Urothelium cell line (cell line): ENCODE data around the gene CST8.

Experiments
- DNase-seq: peaks from one replicate; pipeline ENCODE4 v3.0.0; 2011; ENCODE audit warnings: low spot score, mixed read lengths
- FAIRE-seq: peaks from 2 replicates; lab custom pipeline; 2011; peaks lifted over from hg19 to GRCh38; lab: Jason Lieb, UNC

Gene CST8

DNA sequence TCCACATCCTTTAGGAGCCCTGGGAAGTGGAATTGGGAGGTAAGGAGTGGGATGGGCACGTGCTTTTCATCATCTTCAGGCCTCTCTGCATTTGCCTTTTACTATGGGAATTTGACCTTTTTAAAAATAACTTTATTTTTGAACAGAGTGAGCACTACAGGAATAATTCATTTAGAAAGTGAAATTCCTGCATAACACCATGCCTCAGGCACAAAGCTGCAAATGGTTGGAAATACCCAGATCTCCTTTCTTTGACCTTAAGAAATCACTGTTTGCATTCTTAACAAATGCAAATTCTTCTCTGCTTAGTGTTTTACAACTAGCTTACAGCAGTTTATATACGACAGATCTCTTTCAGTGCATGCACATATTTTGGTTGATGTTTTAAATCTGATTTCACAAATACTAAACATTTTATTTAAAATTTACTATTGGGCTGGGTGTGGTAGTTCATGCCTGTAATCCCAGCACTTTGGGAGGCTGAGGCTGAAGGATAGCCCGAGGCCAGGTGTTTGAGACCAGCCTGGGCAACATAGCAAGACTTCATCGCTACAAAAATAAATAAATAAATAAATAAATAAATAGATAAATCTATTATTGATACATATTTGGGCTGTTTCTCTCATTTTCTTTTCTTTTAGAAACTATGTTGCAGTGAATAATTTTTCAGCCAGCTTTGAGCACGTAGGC, 24.5 kb downstream of the CST8 start:
- FAIRE-seq (no peak), DNase-seq (no peak)

GRCh38 chr20:23517719-23518118, 26.8 kb downstream of the CST8 start:
- no peak for DNase-seq
- no peak for FAIRE-seq

- DNase-seq: no peak
- no peak for FAIRE-seq
These were observed 28.6 kb downstream of the CST8 start for GRCh38 chr20:23519556-23519955.

- FAIRE-seq: no peak
- no peak for DNase-seq
These were observed 29.3 kb downstream of the CST8 start for GRCh38 chr20:23520185-23520584.

GRCh38 chr20:23524146-23524545, 33.2 kb downstream of the CST8 start:
- no peak for DNase-seq

DNA sequence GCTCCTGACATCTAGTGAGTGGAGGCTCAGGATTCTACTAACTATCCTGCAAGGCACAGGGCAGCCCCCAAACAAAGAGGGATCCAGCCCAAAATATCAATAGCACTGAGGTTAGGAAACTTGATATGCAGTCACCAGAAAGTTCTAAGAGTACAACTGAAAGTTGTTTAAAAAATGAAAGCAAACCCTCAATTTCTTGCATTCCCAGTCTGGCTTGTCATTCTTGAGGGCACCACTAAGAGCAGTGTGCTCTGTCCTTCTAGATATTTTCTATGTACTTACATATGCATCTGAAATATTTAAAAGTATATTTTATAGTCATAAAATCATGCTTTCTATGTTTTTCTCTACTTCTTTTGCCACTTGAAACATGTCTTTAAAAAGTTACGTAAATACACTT, 35.9 kb downstream of the CST8 start:
- no peak for FAIRE-seq
- no peak for DNase-seq

More at GRCh38 chr20:23524146-23524545, 33.2 kb downstream of the CST8 start:
- FAIRE-seq: no peak

DNA sequence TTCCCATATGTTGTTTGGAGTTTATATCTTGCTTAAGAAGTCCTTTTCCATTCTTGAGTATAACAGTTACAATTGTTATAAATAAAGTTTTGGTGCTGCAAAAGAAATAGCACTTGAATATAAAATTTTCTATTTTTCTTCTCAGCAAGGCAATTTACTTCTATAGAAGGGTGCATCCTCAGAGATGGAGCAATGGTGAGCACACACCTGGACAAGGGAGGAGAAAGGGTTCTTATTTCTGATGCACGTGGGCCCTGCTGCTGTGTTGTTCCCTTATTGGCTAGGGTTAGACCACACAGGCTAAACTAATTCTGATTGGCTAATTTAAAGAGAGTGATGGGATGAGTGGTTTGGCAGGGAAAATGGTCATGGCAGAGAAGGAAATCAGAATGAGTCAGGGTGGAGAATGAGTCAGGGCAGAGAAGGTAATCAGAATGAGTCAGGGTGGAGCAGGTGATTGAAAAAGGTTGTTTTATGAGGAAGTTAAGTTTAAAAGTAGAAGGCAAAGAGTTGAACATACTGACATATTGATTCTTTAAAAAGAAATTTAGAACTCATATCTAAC, 38.0 kb downstream of the CST8 start:
- FAIRE-seq (no peak), DNase-seq (no peak)

GRCh38 chr20:23530937-23531567, 40.1 kb downstream of the CST8 start:
- DNase-seq (no peak), FAIRE-seq (no peak)

DNA sequence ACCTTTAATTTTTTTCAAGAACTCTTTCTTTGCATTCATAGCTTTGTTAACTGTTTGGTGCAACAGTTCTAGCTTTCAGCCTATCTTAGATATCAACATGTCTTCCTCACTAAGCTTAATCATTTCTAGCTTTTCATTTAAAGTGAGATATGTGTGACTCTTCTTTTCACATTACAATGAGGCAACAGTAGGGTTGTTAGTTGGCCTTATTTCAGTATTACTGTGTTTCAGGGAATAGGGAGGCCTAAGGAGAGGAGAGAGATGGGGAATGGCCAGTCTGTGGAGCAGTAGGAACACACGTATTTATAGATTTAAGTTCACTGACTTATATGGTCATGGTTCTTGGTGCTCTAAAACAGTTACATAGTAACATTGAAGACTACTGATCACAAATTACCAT, 41.6 kb downstream of the CST8 start:
- DNase-seq: no peak

DNA sequence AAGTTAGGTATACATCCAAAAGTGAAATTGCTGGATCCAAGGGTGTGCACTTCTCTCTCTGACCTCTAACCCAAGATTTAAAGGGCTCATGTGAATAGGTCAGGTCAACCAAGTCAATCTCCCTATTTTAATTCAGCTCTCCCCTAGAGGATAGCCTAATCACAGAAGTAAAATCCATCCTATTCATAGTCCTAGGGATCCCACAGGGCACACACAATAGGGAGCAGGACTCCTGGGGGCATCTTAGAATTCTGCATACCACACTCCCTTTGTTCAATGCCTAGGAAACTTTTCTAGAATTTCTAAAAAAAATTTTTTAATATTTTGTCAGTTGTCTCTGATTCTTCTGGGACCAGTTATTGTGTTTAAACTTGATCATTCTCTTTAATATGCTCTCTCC, 42.2 kb downstream of the CST8 start:
- FAIRE-seq (no peak), DNase-seq (no peak)

More for the DNA sequence above, 41.6 kb downstream of the CST8 start:
- FAIRE-seq: no peak

- no peak for FAIRE-seq
- DNase-seq: no peak
These were observed 44.1 kb downstream of the CST8 start for GRCh38 chr20:23534801-23535593.

GRCh38 chr20:23536328-23536974, 45.5 kb downstream of the CST8 start:
- FAIRE-seq (no peak), DNase-seq (no peak)

DNA sequence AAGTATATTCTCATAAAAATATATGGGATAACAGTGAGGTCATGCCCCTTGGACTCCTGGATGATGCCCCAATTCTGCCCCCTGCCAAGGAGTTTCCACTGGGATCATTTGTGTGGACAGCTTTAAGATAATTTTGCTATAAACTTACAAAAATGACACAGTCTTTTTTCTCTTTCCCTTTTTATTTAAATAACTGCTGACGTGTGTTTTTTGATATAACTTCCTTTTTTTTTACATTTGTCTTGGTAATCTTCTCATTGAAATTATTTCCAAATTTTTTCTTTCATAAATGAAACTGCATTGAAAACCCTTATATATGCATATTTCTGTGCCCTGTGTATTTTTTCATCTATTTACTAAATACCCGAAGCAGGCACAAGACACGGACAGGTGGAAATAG, 46.1 kb downstream of the CST8 start:
- FAIRE-seq (no peak), DNase-seq (no peak)

GRCh38 chr20:23540624-23541023, 49.7 kb downstream of the CST8 start:
- FAIRE-seq (no peak), DNase-seq (no peak)

DNA sequence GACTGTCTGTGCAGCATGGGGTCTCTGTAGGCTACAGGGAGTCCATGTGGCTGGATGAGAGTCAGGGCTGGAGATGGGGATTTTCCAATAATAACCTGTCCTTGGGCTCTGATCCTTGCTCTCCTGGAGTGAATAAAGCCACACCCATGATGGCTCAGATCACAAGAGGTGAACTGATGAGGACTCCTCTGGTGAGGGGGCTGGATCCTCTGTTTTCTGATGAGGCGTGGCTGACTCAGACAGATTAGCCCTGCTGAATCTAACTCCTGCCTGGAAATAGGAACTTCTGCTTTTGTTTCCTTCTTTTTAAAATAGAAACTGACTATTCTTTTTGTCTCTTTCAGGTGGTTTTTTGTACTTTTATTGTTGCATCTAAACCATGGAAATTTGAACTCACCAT, 50.4 kb downstream of the CST8 start:
- DNase-seq (no peak), FAIRE-seq (no peak)

DNA sequence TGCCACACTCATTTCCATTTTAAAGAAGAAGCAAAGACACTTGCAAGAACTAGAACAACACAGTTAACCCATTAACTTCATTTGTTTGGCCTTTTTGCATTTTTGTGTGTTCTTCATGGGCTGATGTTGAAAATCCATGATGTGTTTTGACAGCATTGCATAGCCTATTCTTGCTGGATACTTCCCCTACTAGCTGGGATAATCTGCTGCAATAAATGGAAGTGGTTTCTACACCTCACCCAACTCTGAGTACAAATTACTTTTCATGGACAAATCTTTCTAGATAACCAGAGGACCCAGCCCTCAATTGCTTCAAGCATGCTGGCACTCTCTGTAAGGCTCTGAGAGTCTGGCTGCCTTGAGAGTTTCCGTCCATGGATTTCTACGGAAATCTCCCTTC, 50.9 kb downstream of the CST8 start:
- DNase-seq: no peak
- no peak for FAIRE-seq

DNA sequence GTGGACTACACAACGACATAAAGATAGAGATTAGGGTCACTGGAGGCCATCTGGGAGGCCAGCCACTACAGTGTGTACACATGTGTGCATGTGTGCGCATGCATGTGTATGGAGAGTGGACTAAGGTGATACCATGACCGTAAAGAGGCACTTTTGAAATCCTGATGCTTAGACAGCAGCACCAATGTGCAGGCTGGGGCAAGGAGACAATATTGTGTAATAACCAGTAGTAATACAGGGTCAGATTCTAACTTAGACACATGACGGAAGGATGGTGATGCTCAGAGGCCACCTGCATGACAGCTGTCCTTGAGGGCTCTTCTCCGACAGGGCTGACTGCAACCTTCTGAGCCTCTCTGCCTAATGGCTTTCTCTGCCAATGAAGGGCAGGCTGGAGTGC, 51.9 kb downstream of the CST8 start:
- no peak for FAIRE-seq

GRCh38 chr20:23544133-23544532, 53.2 kb downstream of the CST8 start:
- DNase-seq: no peak

More for the DNA sequence above, 51.9 kb downstream of the CST8 start:
- no peak for DNase-seq

More at GRCh38 chr20:23544133-23544532, 53.2 kb downstream of the CST8 start:
- FAIRE-seq: no peak
